NOMO-1 treated with DMSO at 0.1 percent for 48 hours (cell line): ENCODE measurements around the gene USP32.
"Not testable (repeated sequence)": the region's sequence is repeated elsewhere in the genome, so short reads cannot be mapped to it uniquely, and the experiment has no call there.

ENCODE experiments used
- DNase-seq: peaks from one replicate; lab custom pipeline; 2025; ENCODE audit not compliant: unreplicated experiment; lab: John Stamatoyannopoulos, UW

The USP32 gene

DNA sequence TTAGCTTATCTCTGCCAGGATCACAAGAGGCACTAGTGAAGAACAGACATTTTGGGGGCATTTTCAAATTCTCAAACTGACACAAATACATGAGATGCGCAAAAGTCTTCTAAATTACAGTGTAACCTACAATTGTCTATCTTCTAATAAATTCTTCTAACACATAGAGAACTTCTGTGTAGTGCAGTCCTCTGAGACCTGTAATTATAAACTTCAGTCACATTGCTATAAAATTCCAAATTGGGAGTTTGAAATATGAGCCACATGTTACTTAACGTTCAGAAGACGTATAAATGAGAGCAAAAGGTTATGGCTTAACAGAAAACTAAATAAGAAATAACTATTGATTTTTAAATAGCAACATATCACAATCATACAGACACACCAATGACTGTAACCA is 12.5 kb downstream of the USP32 start:
- DNase-seq = not testable (repeated sequence)

DNA sequence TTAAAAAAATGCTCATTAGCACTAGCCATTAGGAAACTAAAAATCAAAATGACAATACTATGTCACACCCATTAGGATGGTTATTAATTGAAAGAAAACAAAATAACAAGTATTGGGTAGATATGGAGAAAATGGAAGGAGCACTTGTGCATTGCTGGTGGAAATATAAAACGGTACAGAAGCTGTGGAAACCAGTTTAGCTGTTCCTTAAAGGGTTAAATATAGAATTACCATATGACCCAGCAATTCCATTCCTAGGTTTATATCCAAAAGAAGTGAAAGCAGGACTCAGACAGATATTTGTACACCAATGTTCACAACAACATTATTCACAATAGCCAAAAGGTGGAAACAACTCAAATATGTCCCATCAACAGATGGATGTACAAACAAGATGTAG is 13.7 kb downstream of the USP32 start:
- not testable (repeated sequence) for DNase-seq

DNA sequence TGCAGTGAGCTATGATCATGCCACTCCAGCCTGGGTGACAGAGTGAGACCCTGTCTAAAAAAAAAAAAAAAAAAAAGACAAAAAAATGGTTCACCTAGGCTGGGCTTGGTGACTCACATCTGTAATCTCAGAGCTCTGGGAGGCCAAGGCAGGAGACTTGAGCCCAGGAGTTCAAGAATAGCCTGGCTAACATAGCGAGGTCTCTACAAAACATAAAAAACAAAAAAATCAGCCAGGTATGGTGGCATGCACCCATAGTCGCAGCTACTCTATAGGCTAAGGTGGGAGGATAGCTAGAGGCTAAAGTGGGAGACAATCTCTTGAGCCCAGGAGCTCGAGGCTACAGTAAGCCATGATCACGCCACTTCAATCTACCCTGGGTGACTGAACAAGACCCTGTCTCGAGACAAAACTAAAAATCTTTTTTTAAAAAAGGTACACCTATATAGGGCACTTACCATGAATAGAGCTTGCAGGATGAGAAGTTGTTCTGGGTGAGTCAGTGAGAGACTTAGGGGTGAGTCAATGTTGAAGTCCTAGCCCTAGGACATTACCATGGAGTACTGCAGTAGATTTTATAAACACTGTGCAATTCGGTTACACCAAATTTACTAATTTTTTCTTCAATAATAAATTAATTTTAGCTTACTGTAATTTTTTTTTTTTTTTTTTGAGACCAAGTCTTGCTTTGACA is 19.0 kb downstream of the USP32 start:
- peak; percentile 29 for DNase-seq

DNA sequence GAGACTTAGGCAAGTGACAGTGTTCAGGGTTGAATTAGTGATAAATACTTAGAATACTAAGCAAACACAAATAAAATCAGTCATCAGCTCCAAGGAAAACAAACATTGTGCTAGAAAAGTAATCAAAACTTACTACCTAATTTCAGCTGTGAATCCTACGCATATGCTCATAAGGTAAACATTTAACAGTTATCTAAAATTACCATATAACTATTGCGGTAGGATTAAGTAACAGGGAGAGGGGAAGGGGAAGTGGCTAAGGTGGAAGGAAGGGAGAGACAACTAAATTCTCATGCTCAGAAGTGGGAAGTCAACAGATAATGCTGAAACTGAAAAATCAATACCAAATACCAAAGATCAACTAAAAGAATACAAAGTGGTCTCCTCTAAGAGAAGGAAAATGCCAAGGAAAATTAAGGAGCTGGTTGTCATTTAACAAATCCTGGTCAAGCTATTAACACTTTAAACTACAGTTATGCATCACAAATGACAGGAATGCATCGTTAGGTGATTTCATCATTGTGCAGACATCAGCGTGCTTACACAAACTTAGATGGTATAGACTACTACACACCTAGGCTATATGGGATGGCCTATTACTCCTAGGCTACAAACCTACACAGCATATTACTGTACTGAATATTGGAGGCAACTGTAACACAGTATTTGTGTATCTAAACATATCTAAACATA is 20.0 kb downstream of the USP32 start:
- DNase-seq = peak; percentile 89

DNA sequence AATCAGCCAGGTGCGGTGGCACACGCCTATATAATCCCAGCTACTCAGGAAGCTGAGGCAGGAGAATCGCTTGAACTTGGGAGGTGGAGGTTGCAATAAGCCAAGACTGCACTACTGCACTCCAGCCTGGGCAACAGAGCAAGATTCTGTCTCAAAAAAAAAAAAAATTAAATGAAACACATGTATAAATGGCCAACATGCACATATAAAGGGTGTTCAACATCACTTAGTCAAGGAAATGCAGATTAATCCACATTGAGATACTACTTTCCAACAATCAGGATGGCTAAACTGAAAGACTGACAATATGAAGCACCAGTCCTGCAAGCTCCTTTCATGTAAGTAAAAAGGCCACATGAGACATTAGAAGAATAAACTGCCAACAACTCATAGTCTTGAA is 20.5 kb downstream of the USP32 start:
- no peak for DNase-seq

DNA sequence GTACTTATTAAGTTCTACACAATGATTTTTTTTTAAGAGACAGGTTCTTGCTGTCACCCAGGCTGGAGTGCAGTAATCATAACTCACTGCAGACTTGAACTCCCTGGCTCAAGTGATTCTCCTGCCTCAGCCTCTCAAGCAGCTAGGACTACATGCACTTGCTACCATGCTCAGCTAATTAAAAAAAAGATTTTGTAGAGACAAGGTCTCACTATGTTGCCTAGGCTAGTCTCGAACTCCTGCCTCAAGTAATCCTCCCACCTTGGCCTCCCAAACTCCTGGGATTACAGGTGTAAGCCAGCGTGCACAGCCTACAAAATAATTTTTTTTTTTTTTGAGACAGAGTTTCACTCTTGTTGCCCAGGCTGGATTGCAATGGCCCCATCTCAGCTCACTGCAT is 22.2 kb downstream of the USP32 start:
- DNase-seq = no peak

DNA sequence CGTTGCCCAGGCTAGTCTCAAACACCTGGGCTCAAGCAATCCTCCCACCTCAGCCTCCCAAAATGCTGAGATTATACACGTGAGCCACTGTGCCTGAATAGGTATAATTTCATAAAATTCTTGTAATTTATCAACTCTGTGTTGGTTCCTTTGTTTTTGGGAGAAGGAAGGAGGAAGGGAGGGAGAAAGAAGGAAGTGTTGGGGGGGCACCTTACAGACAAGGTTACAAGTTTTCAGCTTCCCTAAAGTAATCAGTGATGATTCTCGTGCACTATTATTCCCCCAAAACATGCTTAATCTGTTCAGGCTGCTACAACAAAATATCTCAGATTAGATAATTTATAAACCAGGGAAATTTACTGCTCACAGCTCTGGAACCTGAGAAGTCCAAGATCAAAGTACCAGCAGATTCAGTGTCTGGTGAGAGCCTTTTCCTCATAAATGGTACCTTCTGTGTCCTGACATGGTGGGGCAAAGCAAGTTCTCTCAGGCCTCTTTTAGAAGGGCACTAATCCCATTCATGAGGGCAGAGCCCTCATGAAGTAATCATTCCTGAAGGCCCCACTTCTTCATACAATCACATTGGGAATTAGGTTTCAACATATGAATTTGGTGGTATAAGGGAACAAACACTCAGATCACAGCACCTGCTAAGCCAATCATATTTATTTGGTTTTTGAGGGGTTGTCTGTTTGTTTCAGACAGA is 28.1 kb downstream of the USP32 start:
- DNase-seq = no peak

DNA sequence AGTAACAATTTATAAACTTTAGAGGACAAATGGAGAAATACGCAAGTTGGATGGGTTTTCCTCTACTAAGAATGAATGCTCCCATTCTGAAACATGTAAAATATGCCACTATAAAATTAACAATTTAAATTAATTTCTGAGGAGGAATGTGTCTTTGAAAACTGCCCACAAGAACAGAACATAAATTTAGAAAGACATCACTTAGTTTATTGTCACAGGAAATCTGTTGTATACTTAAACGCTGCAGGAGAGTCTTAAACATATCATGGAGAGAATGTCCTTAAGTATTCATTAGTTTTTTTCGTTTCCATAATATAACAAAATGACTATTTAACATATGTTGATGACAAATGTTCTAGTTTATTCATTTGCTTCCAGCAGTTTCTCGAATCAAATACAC is 29.6 kb downstream of the USP32 start:
- no peak for DNase-seq

DNA sequence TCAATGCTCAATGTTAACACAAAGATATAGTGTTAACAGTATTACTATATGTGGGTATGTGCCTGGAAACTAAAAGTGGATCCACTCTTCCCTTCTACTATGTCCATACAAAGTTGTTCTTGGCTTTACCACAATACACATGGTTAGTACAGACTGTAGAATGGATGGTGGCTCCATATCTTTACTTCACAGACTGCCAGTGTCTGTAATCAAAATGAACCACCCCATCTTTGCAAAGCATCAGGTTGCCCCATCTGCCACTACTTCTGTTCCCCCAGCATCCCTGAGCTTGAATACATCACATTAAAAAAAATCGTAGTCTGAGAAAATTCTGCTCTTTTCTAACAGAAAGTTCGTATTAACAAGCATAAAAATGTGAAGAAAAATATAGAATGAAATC is 30.0 kb downstream of the USP32 start:
- no peak for DNase-seq

DNA sequence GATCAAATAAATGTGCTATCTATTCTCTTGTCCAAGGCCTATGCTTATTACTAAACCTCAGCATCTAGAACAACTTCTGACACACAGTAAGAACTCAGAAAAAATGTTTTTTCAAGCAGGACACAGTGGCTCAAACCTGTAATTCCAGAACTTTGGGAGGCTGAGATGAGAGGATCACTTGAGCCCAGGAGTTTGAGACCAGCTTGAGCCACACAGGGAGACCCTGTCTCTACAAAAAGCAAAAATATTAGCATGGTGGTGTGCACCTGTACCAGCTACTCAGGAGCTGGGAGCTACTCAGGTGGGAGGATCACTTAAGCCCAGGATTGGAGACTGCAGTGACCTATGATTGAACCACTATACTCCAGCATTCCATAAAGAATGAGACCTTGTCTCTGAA is 32.5 kb downstream of the USP32 start:
- no peak for DNase-seq

DNA sequence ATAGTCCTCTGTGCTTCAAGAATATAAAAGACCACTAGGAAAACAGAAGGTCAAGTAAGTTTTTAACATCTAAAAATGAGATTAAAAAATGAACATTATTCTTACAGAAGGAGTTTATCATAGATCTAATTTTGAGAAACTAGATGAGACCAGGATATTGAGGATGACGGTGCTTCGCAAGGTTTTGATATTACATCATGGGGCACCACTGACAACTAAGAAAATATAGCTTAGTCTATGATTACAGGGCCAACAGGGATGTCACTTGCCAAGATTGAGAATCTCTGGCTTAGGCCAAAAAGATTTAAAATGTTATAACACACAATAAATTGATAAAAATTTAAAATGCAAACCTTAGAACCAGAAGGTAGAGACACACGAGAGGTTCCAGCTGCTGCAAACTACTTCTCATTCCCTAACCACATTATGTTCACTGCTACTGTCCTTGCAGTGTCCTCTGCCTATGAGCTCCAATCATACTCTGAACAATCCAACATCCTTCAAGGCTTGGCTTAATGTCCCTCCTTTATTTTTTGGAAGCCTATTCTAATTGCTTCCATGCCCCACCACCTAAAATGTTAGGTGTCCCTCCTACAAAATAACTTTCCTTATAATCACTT is 33.2 kb downstream of the USP32 start:
- no peak for DNase-seq

DNA sequence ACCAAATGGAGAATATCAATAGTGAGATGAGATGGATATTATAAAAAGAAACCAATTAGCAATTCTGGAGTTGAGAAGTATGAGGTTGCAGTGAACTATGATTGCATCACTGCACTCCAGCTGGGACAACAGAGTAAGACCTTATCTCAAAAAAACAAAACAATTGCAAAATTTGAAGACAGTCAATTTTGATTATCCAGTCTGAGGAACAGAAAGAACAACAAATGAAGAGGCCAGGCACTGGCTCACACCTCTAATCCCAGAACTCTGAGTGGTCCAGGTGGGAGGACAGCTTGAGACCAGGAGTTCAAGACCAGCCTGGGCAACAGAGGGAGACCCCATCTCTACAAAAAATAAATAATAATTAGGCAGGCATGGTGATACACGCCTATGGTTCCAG is 35.0 kb downstream of the USP32 start:
- DNase-seq = no peak

DNA sequence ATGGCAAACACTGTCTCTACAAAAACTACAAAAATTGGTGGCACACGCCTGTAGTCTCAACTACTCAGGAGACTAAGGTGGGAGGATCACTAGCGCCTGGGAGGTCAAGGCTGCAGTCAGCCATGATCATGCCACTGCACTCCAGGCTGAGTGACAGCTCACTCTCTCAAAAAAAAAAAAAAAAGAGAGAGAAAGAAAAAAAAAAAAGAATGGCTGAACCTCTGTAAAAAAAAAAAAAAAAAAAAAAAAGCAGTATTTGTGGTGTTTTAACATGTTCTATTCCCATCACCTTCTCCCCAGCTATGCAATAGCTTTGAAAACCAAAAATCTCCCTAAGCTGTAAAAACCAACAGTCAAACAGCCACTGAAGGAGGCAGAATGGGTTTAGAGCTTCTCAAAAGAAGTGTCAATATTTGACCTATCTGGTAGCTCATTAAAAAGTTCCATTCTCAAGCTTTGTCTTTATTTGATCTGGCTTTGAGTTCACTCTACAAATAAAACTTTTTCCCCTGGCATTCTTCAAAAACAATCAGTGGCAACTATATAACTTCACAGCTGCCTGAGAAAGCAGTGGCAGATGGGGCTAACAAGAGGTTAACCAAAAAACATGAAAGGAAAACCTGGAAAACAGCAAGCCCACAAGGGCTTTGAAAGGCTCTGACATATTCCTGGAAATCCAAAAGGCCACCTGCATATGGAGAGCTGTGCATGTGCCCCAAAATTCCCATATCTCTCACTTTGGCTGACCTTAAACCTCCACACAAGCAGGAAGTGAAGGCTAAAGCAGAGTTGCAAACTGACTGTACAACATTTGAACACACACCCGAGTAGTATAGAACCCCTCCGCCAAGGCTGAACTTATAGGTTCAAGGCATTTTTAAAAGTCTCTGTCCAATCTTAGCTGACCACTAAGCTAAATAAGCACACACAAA is 36.0 kb downstream of the USP32 start:
- DNase-seq = no peak

DNA sequence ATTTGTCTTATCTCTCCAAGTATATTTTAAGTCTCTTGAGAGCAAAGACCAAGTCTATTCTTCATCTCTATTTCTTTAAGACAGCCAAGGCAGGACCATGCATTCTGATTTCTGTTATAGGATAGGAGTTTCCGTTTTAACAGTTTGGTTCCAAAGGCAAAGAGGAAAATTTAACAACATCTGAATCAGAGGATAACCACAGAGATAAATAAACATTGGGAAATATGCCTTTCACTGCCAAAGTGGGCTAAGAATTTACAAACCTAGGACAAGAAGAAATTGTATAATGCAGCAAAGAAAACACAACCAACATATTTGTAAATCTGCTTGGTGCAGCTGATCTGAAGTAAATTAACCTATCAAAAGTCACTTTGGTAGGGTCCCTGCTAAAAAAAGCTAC is 37.7 kb downstream of the USP32 start:
- no peak for DNase-seq

DNA sequence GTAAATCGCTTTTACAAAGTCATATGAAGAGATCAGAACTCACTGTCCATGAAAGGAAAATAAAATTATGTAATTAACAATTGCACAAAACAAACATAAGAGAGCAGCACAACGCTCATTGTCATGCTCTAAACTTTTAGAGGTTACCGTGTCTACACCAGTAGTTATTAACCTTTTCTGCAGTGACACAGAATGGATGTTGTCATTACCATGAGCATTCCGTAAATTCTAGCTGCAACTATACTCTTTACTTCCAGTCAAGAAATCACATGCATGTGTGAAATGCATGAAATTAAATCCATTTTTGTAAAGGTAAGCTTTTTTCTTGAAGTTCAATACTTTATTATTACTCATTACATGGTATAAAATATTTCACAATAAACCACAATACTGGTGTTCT is 38.2 kb downstream of the USP32 start:
- no peak for DNase-seq

DNA sequence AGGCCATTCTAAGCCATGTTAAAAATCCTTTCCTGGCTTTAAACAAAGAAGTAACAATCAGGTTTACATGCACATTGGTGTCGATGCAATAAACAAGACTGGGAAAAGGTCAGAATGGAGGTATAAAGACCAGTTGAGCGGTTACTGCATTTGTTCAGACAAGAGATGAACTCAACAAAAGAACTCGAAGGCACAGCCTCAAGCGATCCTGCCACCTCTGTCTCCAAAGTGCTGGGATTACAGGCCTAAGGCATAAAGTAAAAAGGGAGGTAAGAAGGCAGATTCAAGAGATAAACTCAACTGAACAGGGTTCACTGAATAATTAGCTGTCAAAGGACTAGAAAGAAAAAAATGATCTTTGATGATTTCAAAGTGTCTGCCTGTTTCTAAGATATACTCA is 39.4 kb downstream of the USP32 start:
- no peak for DNase-seq

DNA sequence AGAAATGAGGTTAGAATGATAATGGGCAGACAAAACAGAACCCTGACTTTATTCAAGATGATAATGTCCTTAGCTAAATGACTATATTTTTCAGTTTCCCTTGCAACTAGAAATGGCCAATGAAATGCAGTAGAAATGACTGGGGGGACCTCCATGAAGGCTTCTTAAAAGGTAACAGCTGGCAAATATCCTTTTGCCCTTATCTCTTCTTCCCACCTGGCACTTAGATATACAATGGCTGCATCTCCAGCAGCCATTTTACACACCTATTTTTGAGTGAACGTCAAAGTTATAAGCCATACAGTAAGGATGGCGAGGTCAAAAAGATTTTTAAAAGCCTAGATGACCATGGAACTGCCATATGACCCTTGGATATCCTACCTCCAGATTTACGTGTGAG is 39.9 kb downstream of the USP32 start:
- DNase-seq = no peak

DNA sequence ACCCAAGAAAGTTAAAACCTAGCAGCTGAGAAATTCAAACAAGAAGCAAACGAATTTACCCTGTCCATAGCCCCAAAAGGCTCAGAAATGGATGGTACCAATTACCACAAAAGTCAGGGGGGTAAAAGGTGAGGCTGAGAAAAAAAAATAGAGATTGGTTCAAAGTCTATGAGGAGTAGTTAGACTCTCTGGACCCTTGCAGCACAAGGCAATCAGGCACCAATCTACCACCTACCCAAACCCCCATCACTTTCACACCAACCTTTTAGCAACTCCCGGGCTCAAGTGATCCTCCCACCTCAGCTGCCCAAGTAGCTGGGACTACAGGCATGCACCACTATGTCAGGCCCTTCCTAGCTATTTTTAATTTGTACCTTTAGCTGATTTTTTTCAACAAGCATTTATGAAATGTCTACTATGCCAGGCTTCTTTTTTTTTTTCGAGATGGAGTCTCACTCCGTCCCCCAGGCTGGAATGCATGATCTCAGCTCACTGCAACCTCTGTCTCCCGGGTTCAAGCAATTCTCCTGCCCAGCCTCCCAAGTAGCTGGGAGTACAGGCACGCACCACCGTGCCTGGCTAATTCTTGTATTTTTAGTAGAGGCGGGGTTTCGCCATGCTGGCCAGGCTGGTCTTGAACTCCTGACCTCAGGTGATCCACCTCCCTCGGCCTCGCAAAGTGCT is 40.8 kb downstream of the USP32 start:
- no peak for DNase-seq

DNA sequence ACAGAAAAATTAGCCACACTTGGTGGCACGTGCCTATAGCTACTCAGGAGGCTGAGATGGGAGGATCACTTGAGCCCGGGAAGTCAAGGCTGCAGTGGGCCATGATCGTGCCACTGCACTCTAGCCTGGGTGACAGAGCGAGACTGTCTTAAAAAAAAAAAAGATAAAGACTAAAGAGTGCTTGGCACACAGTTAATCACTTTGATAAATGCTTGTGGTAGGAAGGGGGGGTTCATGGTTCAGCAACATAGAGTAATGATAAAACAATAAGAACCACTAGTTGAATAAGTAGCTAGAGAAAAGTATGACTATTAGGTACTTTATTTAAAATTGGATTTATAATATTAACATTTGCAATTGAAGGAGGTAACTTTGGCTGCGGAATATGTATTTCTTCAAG is 43.3 kb downstream of the USP32 start:
- DNase-seq = no peak

DNA sequence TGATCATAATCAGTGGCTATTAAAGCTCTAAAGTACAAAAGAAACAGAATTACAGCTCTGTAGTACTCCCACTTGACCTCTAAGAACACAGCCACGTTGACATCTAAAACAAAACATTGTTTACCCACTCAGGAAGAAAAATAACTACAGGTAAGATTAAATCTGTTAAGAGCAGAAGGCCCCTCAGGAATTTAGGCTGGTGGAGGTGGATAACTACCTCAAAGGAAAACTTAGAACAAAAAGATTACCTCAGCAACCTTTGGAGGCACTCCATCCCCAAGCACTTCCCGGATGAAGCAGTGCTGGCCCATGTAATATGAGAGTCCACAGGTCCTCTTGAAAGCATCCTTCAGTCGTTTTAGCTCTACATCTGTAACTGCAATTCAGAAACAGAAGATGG is 46.7 kb downstream of the USP32 start:
- DNase-seq = no peak
